Esophagus squamous epithelium (tissue), 4 donors: Measurements from ENCODE around the gene CYB5R2.

Experiments used
- CTCF ChIP-seq, 6 experiments: fragments of 450-650 bp in 4 of 6; fragments of 200-600 bp in 2 of 6; sonication (generic) in 2 of 6; IDR thresholded peaks; one replicate each; pipeline ENCODE4 v1.5.1; 2016 to 2019; ENCODE audit warnings: antibody characterized with exemption in 6 of 6, mild to moderate bottlenecking in 4 of 6, moderate library complexity in 4 of 6
- POLR2A ChIP-seq, 4 donors: fragments of 450-650 bp; IDR thresholded peaks; one replicate each; pipeline ENCODE4 v1.6.1; 2017; ENCODE audit warnings: antibody characterized with exemption in 4 of 4, mild to moderate bottlenecking in 4 of 4, moderate library complexity in 3 of 4

GRCh38 chr11:7642747-7643146, 30.6 kb downstream of the CYB5R2 start:
- TF ChIP-seq CTCF (IDR thresholded peaks at IDR 0.05) (no peak), POLR2A (IDR thresholded peaks at IDR 0.05) (no peak)
